Hippocampal formation (tissue), 2 donors: ENCODE results near the gene NKTR.
"Not testable (repeated sequence)": the region's sequence is repeated elsewhere in the genome, so short reads cannot be mapped to it uniquely, and the experiment has no call there.

Experiments
- DNase-seq, 2 donors: peaks; one replicate each; lab custom pipeline; 2025; lab: John Stamatoyannopoulos, UW

NKTR gene

DNA sequence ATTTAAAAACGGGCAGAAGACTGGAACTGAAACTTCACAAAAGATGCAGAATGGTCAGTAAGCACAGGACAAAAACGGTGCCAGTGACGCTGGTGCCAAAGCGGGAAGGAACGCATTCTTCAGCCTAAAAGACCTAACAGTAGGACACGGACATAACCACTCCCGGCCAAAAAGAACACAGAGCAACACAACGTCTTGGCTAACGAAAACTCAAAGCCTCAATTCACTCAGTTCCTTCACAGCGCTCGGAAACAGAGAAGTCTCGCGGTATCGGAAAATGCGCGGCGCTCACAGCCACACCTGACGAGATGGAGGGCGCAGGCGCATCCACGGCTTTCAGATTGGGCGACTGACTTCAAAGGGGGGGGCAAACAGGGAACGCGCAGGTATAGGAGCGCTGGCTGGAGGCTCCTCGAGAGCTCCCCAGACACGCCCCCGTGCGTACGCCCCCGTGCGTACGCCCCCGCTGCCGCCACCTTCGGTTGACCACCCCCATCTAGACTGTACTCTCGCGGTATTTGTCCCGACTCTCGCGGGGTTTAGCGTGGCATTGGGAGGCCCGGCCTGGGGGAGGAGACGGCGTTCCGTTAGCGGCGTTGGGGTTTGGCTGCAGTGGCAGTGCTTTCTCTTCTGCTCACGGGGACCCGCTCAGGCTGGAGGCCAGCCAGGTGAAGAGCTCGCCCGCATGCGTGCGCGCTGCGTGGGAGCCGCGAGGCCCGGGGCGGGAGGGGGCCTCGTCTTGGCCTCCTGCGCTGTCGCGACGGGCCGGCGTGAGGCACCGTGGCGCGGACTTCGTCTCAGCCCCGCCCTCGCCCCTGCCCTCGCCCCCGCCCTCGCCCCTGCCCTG, at the start of gene NKTR:
Gene NKTR, plus strand, starts transcription at position 576 of the 847 bp plus-strand sequence. CDS start 321 bp downstream, outside the sequence.
- peak; percentile 85 to 95 for DNase-seq

DNA sequence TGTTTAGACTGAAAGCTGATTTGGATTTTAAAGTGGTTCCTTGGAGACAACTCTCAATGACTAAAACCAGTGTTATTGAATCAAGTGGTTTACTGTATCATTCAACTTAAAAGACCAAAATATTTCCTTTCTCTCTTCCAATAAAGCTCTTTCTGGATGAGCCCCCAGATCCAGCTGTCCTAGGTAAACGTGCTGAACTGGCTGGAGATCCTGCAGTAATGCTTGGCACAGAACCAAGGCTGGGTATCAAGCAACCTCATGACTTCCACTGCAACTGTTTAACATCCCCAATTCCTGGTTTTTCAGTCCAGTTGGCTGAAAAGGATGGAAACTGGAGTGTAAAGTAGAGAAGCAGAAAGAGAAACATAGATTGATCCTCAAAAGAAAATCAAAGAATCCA, 47.7 kb upstream of the NKTR start:
- no peak for DNase-seq

DNA sequence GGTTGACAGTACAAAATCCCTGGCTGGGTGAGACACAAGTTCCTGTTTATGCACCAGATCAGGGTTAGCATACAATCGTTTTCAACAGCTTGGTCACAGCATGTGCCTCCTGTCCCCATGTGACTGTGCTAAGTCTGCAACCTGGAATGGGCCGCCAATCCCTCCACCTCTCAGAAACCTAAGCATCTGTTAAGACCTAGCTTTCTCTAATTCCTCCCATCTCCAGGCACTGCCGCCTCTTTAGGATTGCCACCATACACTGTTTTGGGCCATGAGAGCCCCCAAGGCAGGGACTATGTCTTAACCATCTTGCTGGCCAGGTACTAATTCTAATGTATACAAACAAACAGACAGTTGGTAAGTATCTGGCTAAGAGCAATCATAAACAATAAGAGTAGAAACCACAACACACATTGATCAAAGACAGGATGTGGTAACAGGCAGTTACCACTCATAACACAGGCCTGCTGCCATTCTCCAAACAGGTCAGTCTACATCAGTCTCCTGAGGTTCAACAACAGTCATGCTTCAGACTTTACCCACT, 44.3 kb upstream of the NKTR start:
- no peak for DNase-seq

DNA sequence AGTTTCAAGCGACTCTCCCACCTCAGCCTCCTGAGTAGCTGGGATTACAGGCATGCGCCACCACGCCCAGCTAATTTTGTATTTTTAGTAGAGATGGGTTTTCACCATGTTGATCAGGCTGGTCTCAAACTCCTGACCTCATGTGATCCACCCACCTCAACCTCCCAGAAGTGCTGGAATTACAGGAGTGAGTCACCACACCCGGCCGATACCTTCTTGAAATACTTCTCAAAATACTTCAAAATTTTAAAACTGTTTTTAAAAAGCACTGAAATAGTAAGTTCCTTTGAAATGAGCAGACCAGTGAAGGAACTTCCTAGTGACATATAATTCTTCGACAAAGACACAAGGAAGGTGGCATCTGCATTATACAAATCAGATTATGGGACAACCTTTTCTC, 43.7 kb upstream of the NKTR start:
- DNase-seq, result not testable (repeated sequence)

DNA sequence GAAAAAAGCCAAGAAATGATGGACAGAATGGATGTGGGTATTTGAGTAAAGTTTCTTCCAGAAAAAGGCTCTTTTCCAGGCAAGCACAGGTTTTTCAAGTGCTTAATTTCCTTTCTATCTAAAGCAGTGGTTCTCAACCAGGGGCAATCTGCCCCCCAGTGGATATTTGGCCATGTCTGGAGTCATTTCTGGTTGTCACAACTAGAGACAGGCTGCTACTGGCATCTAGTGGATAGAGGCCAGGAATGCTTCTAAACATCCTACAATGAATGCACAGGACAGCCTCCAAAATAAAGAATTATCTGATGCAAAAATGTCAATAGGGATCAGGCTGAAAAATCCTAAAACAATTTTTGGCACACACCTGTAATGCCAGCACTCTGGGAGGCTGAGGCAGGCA, 42.6 kb upstream of the NKTR start:
- DNase-seq, result no peak

DNA sequence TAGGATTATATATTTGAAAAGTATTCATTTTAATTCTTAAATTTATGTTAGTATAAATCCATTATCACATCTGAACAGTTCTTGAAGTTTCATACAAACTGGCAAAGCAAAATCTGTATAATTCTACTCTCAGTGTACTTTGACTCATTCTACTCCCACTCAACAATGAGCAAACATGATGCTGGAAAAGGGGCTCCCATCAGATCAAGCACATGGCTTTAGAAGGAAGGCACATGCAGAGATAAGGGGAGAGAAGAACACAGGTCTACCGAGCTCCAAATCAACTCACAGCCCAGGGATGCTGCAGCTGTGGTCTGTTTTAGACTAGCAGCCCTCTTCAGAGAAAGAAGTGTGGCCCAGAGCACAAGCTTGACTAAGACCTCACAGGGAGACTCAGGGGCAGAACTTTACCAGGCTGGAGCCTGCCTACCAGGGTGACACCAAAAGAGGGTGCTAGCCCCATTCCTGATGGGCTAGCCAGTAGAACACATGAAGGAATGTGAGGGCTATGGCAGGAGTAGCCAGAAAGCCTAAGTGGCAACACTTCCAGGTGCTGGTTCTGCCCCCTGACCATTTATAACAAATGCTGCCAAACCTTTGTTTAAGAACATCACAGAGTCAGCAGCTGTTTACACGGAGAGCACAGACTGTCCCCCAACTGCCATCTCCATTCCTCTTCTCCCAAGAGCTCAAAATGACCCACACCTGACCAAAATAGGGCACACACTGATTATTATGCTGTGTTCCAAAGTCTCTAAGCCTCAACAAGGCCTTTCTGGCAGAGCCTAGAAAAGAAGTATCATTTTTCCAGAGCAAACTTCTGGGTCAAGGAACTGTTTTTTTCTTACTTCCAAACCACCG, 38.2 kb upstream of the NKTR start:
- DNase-seq, result no peak

DNA sequence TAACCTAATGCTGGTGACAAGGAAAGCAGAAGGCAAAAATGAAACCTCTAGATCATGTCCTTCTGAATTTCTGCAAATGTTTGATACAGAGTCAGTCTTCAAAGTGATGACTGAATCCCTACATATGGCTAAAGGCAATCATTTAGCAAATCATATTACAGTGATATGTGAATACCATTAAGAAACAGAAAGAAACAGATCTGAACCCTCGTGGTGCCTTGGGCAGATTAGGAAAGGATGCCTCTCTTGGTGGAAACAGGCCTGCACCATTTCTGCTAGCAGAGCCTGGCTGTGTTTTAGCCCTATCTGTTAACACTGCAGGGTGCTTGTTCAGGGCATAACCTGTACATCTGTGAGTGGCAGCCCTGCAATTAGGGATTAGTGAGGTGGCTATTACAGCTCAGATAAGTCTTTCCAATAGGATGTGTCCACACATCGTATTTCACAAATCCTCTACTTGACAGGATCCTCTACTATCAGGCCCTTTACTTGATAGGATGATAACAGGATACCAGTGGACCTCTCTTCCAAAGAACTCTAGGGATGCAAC, 30.8 kb upstream of the NKTR start:
- no peak for DNase-seq

DNA sequence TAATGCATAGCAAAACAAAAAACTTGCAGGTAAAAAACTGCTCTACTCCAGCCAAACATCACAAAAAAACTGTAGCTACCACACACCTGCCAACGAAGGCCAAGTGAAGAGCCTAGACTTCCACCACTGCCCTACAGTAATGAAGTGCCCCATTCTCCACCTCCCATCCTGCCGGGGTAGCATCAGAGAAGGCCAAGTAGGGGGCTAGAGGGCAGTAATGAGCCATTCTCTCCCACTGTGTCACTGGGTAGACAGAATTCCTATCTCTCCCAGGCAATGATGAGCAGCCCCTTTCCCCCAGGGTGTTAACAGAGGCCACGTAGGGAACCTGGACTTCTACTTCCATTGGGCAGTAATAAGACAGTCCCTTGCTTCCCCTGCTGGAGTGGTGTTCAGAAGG, 28.2 kb upstream of the NKTR start:
- DNase-seq, result peak in 1 of 2 donors; percentile 10

DNA sequence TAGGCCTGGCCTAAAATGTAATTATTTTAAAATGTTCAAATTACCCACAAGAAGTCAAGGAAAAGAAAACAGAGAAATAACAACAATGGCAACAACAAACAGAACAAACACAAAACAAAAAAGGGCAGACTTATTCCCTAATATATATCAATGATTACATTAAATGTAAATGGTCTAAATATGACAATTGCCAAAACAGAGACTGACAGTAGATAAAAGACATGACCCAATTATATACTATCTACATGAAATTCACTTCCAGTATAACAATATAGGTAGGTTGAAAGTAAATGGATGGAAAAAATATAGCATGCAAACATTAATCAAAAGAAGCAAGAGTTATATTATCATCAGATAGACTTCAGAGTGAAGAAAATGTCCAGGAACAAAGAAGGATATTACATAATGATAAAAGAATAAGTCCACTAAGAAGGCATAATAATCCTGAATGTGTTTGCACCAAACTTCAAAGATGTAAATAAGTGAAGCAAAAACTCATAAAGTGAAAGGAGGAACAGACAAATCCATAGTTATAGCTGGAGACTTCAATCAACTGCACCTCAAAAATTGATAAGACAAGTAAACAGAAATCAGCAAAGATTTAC, 25.2 kb upstream of the NKTR start:
- no peak for DNase-seq

DNA sequence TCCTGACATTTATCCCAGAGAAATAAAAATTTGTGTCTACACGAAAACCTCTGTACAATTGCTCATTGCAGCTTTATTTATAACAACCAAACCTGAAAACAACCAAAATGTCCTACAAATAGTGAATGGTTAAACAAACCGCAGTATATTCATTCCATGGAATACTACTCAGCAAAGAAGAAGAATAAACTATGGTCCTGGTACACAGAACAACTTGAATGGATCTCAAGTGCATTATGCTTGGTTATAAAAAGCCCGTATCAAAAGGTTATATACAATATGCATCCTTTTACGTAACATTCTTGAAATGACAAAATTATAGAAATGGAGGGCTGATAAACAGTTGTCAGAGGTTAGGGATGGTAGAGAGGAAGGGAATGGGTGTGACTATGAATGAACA, 22.4 kb upstream of the NKTR start:
- DNase-seq, result no peak

DNA sequence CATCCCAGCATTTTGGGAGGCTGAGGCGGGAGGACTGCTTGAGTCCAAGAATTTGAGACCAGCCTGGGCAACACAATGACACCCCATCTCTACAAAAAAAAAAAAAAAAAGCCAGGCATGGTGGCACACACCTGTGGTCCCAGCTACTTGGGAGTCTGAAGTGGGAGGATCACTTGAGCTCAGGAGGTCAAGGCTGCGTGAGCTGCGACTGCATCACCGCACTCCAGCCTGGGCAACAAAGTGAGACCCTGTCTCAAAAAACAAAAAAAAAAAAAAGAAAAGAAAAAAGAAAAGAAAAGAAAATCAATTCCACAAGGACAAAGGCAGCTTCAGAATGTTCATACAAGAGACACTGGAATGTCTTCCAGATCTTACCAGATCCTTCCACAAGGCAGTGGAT, 21.1 kb upstream of the NKTR start:
- not testable (repeated sequence) for DNase-seq

DNA sequence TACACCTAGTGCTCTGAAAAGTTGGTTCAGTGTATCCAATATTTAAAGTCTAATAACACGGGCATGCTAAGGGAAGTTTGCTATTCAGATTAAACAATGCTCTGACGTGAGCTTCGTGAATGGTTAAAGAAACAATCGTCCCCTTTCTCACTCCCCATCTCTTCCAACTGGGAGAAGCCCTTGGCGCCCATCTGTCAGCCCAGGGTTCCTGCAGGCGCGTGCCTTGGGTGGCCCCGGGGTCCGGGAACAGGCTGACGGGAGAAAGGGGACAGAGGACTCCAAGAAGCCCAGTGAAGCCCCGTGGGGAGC, 19.1 kb upstream of the NKTR start:
- no peak for DNase-seq

DNA sequence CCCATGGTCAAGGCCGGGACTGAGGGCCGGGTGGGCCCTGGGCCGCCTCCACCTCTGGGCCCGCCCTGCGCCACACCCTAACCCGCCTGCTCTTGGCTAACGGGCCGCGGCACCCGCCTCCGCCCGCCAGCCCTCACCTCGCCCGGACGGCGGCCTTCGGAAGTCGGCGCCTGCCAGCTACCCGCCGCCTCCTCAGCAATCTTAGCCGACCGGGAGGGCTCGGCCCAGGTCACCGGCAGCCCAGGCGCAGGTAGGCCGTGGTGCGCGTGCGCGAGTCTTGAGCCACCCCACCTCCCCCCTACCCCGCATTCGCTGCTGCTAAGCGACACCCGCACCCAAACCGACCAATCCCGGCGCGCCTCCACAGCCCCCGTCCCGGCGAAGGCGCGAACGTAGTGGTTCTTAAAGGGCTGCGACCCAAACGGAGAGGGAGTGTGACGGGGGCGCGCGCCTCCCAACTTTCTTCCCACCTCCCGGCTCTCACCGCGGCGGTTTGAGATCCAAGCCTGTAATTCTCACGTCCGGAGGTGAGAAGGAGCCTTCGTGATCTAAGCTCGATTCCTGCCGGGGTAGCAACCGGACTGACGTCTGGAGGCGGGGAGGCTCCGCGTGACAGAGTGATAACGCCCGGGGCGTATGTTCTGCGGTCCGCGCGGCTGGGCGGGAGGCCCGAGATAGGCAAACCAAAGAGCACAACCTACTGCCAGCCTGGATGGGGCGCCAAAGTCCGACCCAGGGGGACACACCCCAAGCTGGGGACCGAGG, 18.6 kb upstream of the NKTR start, which contains the start of gene SEC22C:
Gene SEC22C, minus strand, starts transcription at position 259 of the 765 bp plus-strand sequence. CDS start 12,921 bp downstream, outside the sequence.
- peak; percentile 88 to 94 for DNase-seq

DNA sequence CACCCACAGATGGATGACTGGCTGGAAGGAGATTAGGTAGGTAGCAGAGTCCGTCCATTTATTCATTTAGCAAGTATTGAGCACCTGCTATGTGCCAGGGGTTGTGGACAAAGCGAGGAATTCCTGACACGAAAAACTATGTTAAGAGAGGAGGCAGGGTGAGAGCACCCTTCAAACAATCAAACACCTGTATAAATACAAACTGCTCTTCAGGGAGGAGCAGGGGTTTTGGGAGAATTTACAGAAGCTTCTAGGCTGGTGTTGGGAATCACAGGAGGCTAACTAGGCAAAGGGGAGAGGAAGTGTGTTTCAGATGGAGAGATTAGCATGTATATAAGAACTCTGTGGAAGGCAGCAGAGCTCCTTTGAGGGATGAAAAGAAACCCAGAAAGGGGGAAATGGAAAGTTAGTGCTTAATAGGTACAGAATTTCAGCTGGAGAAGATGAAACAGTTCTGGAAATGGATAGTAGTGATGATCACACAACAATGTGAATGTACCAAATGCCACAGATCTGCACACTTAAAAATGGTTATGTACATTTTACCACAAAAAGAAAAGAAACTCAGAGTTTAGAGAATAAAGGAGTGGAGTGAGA, 17.9 kb upstream of the NKTR start:
- DNase-seq, result no peak

DNA sequence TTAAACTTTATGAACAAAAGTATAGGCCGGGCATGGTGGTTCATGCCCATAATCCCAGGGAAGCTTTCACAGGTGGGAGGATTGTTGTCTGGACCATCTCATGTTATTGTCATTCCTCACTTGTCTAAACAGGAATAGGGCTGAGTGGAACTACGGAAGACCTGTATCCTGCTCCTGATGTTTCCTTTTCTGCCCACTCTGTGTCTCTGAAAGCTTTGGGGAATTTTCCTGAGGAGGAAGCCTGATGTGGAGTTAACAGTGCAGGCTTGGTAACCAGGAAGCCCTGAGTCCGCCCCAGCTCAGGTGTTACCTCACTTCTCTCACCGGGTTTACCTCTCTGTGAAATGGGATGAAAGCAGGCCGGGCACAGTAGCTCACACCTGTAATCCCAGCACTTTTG, 11.9 kb upstream of the NKTR start:
- no peak for DNase-seq

DNA sequence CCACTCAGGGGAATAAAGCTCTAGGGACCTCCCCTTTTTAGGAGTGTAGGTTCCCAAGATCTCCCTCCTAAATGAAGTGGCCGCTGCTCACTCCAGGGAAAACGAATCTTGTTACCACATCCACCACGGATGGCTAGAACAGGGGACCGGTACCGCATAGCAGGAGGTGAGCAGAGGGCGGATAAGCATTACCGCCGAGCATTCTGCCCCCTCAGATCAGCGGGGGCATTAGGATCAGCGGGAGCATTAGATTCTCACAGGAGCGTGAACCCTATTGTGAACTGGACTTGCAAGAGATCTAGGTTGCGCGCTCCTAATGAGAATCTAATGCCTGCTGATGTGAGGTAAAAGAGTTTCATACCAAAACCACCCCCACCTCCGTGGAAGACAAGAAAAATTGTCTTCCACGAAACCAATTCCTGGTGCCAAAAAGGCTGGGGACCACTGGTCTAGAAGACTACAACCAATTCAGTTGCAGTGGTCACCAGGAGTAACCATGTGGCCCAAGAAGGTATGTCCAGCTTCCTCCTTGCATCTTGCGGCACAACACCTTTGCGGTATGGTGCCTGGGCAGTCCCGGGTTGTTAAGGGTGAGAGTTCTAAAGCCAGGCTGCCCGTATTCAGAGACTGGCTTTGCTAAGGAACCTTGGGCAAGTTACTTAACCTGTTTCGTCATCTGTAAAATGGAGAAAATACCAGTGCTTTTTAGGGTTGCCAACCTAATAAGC, 10.9 kb upstream of the NKTR start:
- no peak for DNase-seq

DNA sequence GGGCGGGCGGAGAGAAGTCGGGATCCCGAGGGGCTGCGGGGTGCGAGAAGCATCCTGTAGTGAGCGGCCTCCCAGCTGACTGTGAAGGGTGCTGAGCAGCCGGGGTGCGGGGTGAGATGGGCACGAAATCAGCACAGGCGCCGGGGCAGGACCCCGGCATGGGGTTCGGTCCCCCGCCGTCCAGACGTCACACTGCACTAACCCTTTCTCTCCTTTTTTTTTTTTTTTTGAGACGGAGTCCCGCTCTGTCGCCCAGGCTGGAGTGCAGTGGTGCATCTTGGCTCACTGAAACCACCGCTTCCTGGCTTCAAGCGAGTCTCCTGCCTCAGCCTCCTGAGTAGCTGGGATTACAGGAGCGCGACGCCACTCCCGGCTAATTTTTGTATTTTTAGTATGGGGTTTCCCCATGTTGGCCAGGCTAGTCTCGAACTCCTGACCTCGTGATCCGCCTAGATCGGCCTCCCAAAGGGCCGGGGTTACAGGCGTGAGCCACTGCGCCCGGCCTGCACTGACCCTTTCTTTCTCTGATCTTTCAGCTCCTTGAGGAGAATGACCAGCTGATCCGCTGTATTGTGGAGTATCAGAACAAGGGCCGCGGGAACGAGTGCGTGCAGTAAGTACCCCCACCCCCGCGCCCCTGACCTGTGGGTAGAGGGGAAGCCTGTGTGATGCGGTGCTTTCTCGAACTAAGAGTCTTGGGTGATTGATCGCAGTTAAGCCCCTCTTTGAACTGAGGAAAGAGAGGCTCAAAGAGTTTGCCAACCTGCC, 9.3 kb upstream of the NKTR start:
- no peak for DNase-seq

DNA sequence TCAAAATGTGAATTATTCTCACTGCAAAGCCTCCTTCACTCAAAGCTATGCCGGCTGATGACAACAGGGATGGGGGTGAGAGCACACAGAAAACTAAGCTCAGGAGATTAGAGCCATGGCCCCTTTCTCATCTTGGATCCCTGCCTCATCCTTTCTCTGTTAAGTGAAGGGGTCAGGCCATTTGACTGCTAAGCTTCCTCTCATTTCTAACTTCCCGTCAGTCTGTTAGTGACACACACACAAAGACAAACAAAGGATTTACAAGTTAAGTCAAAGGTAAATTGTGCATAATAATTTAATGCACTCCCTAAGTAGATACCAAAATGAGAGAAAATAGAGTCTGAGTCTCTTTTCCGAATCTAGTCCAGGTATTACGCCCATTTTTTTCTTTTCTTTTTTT, 8.7 kb upstream of the NKTR start:
- DNase-seq, result no peak

DNA sequence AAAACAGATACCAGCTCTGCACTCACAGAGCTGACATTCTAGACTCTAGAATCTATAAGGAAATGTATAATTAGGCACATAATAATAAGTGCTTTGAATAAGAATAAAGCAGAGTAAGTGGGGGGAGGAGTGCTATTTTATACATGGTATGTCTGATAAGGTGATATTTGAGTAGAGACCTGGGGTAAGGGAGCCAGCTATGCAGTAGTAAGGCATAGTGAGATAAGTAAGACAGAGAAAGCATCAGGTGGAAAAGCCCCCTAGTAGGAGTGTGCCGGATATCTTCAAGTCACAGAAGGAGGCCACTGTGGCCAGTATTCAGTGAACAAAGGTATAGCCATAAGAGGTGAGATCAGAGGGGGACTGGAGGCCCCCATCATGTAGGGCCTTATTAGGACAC, 6.9 kb upstream of the NKTR start:
- DNase-seq, result no peak
